ENCODE measurements around the gene LIPM.

GRCh38 chr10:88854684-88855083, 52.2 kb downstream of the LIPM start:
- TF ChIP-seq TAF1 (IDR thresholded peaks at IDR 0.05; ENCODE audit: low read depth) (no peak), MAX (IDR thresholded peaks at IDR 0.05) (no peak), RAD21 (IDR thresholded peaks at IDR 0.05; ENCODE audit: low read depth) (no peak), CEBPB (IDR thresholded peaks at IDR 0.05) (no peak), YY1 (IDR thresholded peaks at IDR 0.05; ENCODE audit: low read depth) (no peak), TCF12 (IDR thresholded peaks at IDR 0.05; ENCODE audit: low read depth) (no peak), REST (IDR thresholded peaks at IDR 0.05; ENCODE audit: low read depth) (no peak), EP300 (IDR thresholded peaks at IDR 0.05; ENCODE audit: borderline replicate concordance) (no peak), TEAD4 (IDR thresholded peaks at IDR 0.05) (no peak), EGR1 (IDR thresholded peaks at IDR 0.05) (no peak), CREB1 (IDR thresholded peaks at IDR 0.05; ENCODE audit: low read depth) (no peak)

Measured in Ishikawa (cell line).